TTC549 (cell line): ENCODE data around the gene PACS1.
"Not testable (repeated sequence)": the region's sequence is repeated elsewhere in the genome, so short reads cannot be mapped to it uniquely, and the experiment has no call there.

ENCODE experiments used
- FAIRE-seq: peaks from 2 replicates; lab custom pipeline; 2012; peaks lifted over from hg19 to GRCh38; lab: Jason Lieb, UNC

The PACS1 gene

DNA sequence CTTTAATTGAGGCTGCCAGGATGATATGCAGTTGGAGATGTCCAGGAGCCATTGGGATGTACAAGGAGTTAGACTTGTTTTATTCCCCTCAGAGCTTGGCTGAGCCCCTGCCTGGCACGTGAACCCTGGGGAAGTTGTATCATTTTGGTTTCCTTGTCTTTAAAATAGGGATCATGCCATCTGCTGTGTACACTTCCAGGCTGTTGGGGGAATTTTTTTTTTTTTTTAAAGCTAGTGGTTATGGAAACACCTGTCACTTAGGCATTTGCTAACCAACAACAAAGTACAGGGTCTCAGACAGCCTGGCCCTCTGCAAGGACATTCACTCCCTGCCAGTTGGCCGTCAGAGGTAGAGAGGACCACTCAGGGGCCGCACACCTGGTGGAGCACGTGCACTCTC lies 189.9 kb downstream of the PACS1 start:
- FAIRE-seq, result no peak

DNA sequence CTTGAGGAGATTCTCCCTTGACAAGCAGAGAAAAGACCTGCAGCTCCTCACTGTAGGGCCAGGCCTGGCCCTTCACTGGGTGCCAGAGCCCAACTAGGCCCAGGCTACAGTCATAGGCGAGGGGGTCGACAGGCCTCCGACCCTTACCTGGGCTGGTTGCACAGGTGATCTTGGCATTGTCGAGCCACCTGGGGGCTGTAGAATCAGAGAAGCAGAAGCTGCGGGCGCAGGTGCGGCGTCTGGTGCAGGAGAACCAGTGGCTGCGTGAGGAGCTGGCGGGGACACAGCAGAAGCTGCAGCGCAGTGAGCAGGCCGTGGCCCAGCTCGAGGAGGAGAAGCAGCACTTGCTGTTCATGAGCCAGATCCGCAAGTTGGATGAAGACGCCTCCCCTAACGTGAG lies 191.5 kb downstream of the PACS1 start:
- no peak for FAIRE-seq

DNA sequence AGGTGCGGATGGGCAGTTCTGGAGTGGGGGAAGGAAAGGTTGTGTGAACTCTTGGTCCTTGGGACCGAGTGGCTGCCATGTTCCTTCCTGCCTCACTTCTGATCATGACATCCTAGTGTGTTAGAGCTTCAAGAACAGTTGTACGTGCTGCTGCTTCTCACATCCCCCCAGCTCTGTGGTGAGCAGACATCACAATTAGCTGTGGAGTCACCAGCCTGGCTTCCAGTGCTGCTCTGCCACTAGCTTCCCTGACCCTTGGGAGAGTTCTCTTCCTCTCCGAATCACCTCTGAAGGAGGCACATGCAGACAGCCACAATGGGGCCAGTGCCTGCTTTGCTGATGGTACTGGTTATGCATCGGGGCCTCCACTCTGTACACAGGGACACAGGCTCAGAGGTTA lies 192.1 kb downstream of the PACS1 start:
- no peak for FAIRE-seq

DNA sequence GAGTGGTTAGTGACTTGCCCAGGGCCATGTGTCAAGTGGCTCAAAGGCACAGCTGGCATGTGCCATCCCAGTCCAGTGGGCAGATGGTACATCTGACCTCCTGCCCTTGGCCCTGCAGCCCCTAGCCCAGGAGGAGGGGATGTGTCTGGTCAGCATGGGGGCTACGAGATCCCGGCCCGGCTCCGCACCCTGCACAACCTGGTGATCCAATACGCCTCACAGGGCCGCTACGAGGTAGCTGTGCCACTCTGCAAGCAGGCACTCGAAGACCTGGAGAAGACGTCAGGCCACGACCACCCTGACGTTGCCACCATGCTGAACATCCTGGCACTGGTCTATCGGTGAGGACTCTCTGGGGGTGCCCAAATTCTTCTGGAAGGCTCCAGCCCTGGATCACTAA lies 192.6 kb downstream of the PACS1 start:
- no peak for FAIRE-seq

DNA sequence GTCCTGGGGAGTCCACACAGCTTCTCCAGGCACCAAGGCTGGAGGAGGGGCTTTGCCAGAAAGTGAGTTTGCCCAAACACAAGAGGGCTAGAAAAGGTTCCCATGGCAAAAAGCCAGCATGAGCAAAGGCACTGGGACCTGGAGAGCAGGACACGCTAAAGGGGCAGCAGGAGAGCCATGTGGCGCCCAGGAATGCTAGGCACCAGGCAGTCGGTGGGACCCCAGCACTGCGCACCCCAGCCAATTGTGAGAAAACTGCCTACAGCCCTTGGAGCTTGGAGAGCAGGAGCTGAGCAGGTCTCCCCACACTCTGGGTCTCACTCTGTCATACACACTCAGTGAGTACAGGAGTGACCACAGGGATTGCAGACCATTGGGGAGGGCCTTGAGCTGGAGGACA lies 193.2 kb downstream of the PACS1 start:
- no peak for FAIRE-seq

DNA sequence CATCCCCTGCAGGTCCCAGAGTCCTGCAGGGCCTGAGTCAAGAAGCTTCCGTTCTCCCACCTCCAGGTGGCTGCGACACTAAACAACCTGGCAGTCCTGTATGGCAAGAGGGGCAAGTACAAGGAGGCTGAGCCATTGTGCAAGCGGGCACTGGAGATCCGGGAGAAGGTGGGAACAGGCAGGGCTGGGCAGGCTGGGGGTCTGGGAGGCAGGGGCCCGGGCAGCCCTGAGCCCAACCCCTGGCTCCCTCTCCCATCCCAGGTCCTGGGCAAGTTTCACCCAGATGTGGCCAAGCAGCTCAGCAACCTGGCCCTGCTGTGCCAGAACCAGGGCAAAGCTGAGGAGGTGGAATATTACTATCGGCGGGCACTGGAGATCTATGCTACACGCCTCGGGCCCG lies 193.7 kb downstream of the PACS1 start:
- no peak for FAIRE-seq

DNA sequence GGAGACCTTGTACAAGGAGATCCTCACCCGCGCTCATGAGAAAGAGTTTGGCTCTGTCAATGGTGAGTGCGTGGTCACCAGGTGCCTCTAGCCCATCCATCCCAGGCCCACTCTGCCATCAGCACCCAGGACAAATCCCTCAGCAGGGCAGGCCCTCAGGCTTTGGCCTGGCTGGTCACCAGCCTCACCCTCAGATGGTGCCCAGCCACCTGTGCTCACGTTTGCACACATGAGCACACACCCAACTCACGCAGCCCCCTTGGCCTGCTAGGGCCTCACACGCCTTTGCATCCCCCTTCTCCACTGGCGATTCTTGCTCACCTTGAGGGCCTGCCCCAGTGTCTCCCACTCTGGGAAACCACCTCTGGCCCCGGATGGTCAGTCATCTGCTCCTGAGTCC lies 194.3 kb downstream of the PACS1 start:
- FAIRE-seq, result no peak

DNA sequence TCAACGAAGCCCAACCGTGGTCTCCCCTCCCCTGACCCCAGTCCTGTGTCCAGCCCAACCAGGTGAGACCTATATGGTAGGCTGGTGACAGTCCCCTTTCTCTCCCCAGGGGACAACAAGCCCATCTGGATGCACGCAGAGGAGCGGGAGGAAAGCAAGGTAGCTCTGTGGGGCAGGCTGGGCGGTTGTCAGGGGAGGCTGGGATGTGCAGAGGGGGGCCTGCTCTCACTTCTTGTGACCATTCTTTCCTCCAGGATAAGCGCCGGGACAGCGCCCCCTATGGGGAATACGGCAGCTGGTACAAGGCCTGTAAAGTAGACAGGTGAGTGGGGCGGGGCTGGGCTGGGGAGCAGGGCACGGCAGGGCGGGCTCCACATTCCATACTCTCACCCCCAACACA lies 194.8 kb downstream of the PACS1 start:
- FAIRE-seq, result no peak

DNA sequence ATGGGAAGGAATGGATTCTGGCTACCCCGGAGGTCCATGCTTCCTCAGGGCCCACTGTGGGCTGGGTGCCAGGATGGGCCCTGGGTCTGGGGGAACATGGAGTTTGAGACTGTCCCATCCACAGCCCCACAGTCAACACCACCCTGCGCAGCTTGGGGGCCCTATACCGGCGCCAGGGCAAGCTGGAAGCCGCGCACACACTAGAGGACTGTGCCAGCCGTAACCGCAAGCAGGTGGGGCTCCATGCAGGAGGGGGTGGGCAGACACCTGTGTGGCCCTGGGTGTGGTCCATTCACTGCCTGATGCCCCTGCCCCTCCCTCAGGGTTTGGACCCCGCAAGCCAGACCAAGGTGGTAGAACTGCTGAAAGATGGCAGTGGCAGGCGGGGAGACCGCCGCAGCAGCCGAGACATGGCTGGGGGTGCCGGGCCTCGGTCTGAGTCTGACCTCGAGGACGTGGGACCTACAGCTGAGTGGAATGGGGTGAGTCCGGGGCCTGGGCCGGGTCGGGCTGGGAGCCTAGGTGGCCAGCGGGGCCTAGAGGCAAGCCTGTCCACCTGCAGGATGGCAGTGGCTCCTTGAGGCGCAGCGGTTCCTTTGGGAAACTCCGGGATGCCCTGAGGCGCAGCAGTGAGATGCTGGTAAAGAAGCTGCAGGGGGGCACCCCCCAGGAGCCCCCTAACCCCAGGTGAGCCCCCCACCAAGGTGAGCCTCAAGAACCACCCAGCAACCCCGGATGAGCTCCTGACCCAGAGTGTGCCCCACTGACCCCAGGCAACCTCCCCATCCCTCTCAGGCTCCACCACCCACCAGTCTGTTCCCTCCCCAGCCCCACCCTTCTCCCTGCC lies 195.7 kb downstream of the PACS1 start:
- no peak for FAIRE-seq

DNA sequence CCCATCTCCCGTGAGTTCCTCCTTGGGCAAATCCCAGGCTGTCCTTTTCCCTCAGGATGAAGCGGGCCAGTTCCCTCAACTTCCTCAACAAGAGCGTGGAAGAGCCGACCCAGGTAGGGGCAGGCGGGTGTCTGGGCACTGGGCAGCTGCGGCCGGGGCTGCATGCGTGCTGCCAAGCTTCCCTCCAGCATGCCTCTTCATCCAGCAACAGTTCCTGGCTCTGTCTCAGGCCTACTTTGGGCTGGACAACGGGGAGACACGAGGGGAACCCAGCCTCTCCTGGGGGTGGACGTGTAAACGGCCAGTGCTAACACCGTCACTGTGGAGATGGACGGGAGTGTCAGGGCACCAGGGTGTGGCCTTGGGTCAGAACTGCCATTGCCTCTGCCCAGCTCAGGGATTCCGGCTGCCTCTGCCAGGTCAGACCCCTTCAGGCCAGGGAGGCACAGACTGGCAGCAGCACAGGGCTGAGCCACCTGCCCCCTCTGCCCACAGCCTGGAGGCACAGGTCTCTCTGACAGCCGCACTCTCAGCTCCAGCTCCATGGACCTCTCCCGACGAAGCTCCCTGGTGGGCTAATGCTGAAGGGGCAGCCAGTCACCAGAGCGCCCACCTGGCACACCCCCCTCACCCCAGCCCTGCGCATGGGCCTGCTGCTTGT lies 196.4 kb downstream of the PACS1 start:
- FAIRE-seq, result no peak

DNA sequence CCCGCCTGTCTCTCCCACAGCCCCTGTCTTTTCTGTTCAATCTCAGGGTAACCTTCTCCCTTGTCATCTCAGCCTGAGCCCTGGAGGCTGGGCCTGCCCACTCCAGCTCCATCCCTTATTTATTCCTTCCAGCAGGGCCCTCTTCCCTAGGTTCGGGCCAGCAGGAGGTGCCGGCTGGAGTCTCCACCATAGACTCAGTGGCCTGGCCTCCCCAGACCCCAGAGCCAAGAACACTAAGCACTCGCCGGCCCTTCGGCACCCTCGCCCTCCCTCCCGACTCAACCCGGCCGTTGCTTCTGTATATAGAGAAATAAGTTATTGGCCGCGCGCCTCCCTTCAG lies 196.9 kb downstream of the PACS1 start:
- no peak for FAIRE-seq

DNA sequence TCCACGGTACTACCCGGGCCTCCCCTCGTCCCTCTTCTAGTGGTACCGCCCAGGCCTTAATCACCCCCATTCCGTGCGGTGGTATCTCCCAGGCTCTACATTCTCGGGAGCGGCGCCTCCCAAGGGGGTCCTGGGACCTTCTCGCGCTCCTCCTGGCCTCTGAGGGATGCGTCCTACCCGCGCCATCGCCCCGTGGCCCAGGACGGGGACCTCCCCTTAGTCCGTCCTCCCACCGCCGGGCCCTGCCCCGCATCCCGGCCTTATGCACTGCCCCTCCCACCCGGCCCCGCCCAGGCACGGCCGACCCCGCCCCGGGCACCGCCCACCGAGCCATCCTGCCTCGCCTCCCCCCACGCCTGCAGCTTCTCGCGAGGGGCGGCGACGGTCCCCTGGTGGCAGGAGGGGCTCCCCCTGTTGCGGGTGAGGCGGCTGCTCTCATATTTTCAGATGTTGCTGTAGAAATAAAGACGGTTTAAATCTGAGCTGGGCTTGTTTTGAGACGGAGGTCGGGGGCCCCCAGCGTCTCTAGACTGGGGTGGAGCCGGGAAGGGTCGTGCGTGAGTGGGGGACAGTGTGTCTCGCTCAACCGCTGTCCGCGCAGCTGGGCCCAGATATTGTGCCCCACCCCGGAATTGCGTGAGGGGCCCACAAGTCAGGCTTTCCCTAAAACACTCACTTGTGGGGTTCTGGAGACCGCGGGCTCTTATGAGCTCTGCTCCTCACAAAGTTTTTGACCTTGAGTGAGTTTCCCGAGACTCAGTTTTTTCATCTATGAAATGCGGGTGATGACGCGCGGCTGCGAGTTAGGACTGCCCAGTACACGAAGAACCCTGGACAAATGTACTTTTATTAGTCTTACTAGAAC lies 197.5 kb downstream of the PACS1 start:
- FAIRE-seq, result no peak

DNA sequence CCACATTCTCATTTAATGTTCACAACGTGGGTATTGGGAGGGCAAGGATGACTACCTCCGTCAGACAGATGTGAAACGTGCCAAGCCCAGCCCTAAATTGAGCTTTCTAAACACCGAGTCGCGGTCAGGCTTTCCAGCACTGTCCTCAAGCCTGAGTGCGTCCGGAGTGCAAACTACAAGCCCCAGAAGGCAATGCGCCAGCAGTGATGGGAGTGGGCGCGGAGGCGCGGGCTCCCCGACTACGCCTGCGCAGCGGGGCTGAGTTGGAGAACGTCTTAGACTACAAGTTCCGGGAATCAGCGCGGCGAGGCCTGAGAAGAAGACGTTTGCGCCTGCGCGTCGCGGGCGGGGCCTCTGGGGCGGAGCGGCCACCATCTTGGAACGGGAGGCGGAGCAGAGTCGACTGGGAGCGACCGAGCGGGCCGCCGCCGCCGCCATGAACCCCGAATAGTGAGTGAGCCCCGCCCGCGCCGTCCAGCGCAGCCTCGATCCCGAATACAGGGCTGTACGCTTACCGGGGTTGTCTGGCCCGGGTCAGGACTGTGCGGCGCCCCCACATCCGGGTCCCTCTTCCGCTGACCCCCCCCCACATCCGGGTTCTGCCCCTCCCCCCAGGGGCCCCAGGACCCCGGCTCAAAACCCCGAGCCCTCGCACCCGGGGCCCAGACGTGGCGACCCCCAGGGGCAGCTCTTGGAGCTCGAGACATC lies 198.3 kb downstream of the PACS1 start, which contains the start of gene RAB1B:
Gene RAB1B (plus strand): TSS at position 396 of the 708 bp plus-strand sequence. CDS start 41 bp downstream, at position 437.
- FAIRE-seq, result peak; percentile 88

DNA sequence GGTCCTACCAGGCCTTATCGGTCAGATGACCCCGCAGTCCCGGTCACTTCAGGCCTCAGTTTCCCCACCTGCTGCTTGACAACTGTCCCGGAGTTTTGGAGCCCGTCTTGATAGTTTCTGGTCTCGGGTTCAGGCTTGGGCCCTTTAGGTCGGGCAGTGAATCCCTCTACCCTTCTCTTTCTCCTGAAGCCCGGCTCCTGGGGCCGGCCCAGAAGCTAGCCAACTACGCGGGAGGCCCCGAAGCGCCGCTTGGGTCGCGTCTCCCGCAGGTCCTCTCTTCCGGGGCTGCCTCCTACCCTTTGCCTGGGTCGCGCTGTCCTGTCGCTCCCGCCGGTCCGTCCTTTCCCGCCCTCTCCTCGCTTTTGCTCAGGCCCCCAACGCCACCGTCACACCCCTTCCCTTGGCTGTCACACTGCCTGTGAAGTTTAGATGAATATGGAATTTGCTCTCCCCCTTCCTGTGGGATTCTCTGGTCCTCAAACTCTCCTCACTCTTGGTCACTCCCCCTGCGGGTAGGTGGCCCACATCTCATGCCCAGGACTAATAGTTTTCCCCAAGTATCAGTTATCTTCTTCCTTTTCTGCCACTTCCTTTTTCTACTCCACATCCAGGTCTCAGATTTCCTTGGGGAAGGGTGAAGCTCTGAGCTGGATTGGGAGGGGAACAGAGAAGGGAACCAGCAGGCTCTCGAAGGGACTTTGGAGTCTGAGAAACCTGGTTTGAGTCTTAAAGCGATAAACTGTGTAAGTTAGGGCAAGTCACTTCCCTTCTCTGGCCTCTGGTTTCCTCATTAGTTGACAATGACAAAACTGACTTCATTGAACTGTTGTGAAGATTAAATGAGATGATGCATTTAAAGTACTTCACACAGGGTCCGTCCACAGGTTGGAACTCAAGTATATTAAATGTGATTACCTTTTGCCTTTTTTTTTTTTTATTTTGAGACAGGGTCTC lies 199.2 kb downstream of the PACS1 start:
- no peak for FAIRE-seq

DNA sequence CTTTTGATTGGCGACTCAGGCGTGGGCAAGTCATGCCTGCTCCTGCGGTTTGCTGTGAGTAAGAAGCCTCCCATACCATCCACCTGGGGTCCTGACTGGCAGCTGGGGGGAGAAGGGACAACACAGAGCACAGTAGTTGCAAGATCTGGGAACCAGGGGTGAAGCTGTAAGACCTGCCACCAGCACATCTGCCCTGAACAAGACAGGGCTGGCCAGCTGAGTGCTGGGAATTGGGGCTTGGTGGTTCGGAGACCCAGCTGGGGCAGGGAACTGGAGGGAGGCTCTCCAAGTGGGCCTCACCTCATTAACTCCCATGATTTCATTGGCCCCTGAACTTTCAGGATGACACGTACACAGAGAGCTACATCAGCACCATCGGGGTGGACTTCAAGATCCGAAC lies 201.7 kb downstream of the PACS1 start:
- FAIRE-seq, result no peak

DNA sequence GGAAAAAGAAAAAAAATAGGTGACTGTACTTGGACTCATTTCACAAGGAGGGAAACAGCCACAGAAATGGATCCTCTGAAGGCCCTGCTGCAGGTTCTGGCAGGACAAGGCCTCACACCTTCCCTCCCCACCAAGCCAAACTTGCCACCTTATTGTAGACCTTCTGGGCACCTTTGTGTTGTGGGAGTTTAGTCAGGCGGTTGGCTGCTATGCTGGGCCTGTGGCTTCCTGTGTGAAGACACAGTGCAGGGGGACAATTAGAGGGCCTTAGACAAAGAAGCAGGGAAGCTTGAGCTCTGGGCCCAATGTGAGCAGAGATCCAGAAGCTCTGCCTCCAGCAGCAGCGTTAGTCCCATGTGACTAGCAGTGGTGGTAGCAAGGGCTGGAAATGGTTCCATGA lies 202.5 kb downstream of the PACS1 start:
- no peak for FAIRE-seq

DNA sequence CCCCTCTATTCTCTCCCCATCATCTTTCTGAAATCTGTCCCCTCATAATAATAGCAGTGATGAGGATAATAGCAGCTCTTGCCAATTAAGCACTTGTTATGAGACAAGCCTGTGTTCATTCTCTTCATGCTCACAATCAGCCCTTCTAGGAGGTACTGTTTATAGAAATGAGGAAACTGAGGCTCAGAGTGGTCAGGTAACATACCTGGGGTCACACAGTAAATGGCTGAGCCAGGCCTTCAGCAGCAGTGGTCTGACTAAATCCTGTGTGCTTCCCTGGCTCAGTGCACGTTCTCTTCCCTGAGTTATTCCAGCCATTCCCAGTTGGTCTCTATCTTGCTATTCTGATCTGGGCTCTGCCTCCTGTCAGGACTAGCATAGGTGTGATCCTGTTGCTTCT lies 204.1 kb downstream of the PACS1 start:
- no peak for FAIRE-seq

DNA sequence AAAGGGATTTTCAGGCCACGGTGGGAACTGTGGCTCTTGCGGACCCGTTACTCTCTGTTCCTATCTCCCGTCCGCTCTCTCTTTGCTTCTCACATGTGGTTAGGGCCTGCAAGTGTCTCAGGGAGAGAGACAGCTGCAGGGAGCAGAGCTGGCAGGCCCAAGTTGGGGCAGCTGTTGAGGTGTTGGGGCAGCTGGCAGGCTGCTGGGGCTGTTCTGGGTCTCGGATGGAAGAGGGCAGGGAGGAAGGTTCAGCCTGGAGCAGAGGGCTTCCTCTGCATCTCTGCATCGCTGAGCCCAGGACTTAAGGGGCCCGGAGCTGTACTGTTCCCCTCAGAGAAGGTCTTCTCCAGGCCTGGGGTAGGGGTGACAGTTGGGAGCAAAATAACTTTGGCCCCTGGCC lies 205.3 kb downstream of the PACS1 start:
- no peak for FAIRE-seq

DNA sequence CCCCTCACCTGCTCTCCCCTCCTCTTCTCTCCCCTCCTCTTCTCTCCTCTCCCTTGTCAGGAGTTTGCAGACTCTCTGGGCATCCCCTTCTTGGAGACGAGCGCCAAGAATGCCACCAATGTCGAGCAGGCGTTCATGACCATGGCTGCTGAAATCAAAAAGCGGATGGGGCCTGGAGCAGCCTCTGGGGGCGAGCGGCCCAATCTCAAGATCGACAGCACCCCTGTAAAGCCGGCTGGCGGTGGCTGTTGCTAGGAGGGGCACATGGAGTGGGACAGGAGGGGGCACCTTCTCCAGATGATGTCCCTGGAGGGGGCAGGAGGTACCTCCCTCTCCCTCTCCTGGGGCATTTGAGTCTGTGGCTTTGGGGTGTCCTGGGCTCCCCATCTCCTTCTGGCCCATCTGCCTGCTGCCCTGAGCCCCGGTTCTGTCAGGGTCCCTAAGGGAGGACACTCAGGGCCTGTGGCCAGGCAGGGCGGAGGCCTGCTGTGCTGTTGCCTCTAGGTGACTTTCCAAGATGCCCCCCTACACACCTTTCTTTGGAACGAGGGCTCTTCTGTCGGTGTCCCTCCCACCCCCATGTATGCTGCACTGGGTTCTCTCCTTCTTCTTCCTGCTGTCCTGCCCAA lies 206.0 kb downstream of the PACS1 start:
- no peak for FAIRE-seq

DNA sequence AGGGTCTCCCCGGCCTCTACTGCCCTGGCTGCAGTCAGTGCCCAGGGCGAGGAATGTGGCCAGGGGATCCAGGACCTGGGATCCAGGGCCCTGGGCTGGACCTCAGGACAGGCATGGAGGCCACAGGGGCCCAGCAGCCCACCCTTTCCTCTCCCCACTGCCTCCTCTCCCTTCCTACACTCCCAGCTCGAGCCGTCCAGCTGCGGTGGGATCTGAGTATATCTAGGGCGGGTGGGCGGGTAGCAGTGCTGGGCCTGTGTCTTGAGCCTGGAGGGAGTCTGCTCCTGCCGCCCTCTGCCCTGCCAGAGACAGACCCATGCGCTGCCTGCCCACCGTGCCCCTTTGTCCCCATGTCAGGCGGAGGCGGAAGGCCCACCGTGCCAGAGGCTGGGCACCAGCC lies 206.5 kb downstream of the PACS1 start:
- not testable (repeated sequence) for FAIRE-seq

DNA sequence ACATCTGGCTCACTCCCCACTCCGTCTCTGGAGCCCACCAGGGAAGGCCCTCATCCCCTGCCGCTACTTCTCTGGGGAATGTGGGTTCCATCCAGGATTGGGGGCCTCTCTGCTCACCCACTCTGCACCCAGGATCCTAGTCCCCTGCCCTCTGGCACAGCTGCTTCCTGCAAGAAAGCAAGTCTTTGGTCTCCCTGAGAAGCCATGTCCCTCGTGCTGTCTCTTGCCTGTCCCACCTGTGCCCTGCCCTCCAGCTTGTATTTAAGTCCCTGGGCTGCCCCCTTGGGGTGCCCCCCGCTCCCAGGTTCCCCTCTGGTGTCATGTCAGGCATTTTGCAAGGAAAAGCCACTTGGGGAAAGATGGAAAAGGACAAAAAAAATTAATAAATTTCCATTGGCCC lies 207.0 kb downstream of the PACS1 start:
- not testable (repeated sequence) for FAIRE-seq
